GM12878 (cell line): Measurements from ENCODE around the gene PLEKHA6. TPM values are rescaled to one million over a fixed set of nuclear protein-coding genes. Genes with fewer than 3 reads are reported as not detected.
A peak's percentile ranks its signal among the peaks of the same experiment; 100 is the strongest.

Experiments
- ATF7 ChIP-seq: fragments of 450-650 bp; IDR thresholded peaks from 2 replicates; pipeline ENCODE4 v1.6.1; 2016; ENCODE audit warnings: low read depth, mild to moderate bottlenecking
- CBFB ChIP-seq: IDR thresholded peaks from 2 replicates; pipeline ENCODE4 v1.6.1; 2016; ENCODE audit warnings: antibody characterized with exemption, low read depth
- CEBPB ChIP-seq, 2 experiments: fragments of 150-350 bp in 1 of 2; IDR thresholded peaks; 2 replicates each; pipeline ENCODE4 v1.6.1; 2012 to 2014; ENCODE audit warnings: low read depth in 2 of 2, low read length in 2 of 2, borderline replicate concordance in 1 of 2, inconsistent platforms in 1 of 2
- E4F1 ChIP-seq: fragments of 450-650 bp; IDR thresholded peaks from 2 replicates; pipeline ENCODE4 v1.6.1; 2018; ENCODE audit warnings: borderline replicate concordance, mild to moderate bottlenecking; ENCODE audit not compliant: partially characterized antibody
- EP300 ChIP-seq, 2 experiments: fragments of 150-350 bp in 1 of 2; IDR thresholded peaks; 2 replicates each; pipeline ENCODE4 v1.6.1; 2011 to 2012; ENCODE audit warnings: low read depth in 2 of 2, low read length in 2 of 2, borderline replicate concordance in 1 of 2, improper control_type of control experiment in 1 of 2, inconsistent platforms in 1 of 2; ENCODE audit not compliant: control insufficient read depth in 1 of 2
- FOXK2 ChIP-seq: fragments of 450-650 bp; IDR thresholded peaks from 2 replicates; pipeline ENCODE4 v1.6.1; 2017; ENCODE audit warnings: mild to moderate bottlenecking, moderate library complexity
- FOXM1 ChIP-seq: IDR thresholded peaks from 2 replicates; pipeline ENCODE4 v1.6.1; 2012; ENCODE audit warnings: low read depth, mild to moderate bottlenecking, inconsistent platforms, low read length, moderate library complexity
- GABPA ChIP-seq: IDR thresholded peaks from 2 replicates; pipeline ENCODE4 v1.6.1; 2014; ENCODE audit warnings: antibody characterized with exemption, low read depth, mild to moderate bottlenecking, inconsistent platforms
- IKZF1 ChIP-seq: fragments of 450-650 bp; conservative IDR thresholded peaks from 2 replicates; pipeline ENCODE4 v1.6.1; 2017; ENCODE audit warnings: antibody characterized with exemption, mild to moderate bottlenecking
- MEF2B ChIP-seq: fragments of 450-650 bp; IDR thresholded peaks from 2 replicates; pipeline ENCODE4 v1.6.1; 2018; ENCODE audit warnings: mild to moderate bottlenecking, moderate library complexity; ENCODE audit not compliant: partially characterized antibody, poor library complexity, severe bottlenecking
- MTA2 ChIP-seq: fragments of 450-650 bp; IDR thresholded peaks from 2 replicates; pipeline ENCODE4 v1.6.1; 2016; ENCODE audit warnings: low read depth, mild to moderate bottlenecking, moderate library complexity
- POLR2A ChIP-seq: IDR thresholded peaks from 2 replicates; pipeline ENCODE4 v1.6.1; 2011; ENCODE audit warnings: low read depth, mild to moderate bottlenecking, low read length
- SIN3A ChIP-seq: IDR thresholded peaks from 2 replicates; pipeline ENCODE4 v1.6.1; 2012; ENCODE audit warnings: low read depth, low read length, improper control_type of control experiment
- SMAD5 ChIP-seq: IDR thresholded peaks from 2 replicates; pipeline ENCODE4 v1.6.1; 2016; ENCODE audit warnings: antibody characterized with exemption, low read depth
- SPI1 ChIP-seq: IDR thresholded peaks from 2 replicates; pipeline ENCODE4 v1.6.1; 2011; ENCODE audit warnings: low read depth, mild to moderate bottlenecking, low read length, moderate library complexity, borderline replicate concordance; ENCODE audit not compliant: insufficient read depth
- TAF1 ChIP-seq: IDR thresholded peaks from 2 replicates; pipeline ENCODE4 v1.6.1; 2011; ENCODE audit warnings: mild to moderate bottlenecking, low read depth, low read length, borderline replicate concordance
- TARDBP ChIP-seq: IDR thresholded peaks from 2 replicates; pipeline ENCODE4 v1.6.1; 2016; ENCODE audit warnings: borderline replicate concordance
- ZNF687 ChIP-seq: fragments of 450-650 bp; IDR thresholded peaks from 2 replicates; pipeline ENCODE4 v1.6.1; 2017; ENCODE audit warnings: mild to moderate bottlenecking, moderate library complexity
- polyA plus RNA-seq, 11 experiments: library from polyadenylated mRNA; depleted of rRNA in 4 of 11; unstranded in 6 of 11; stranded (reverse) in 5 of 11; fragments of >200 nt; fragmentation: Nextera tagmentation in 4 of 11; fragmentation: Illumina TruSeq in 1 of 11; extraction: Ambion mirVana in 4 of 11; extraction: Trizol in 1 of 11; gene quantifications; 1 replicate in 1 of 11; 2 replicates in 10 of 11; pipeline versions ENCODE4 v1.2.1 to v1.2.3, GENCODE V29; 2011 to 2016; ENCODE audit warnings: inconsistent platforms in 2 of 11, missing spikeins in 2 of 11, low read depth in 1 of 11
- total RNA-seq, 4 experiments: library from RNA; depleted of rRNA in 3 of 4; stranded (reverse); fragments of >200 nt in 3 of 4; fragmentation: Illumina TruSeq in 1 of 4; extraction: Trizol in 1 of 4; gene quantifications; 2 replicates each; pipeline versions ENCODE4 v1.2.1 to v1.2.3, GENCODE V29; 2013 to 2021
- TF ChIP-seq, protein P1 (sequence below): fragments of 450-650 bp; IDR thresholded peaks from 2 replicates; pipeline ENCODE4 v1.6.1; 2014; ENCODE audit warnings: mild to moderate bottlenecking
- TF ChIP-seq, protein P2 (sequence below), 3 experiments: IDR thresholded peaks in 2 of 3; conservative IDR thresholded peaks in 1 of 3; 2 replicates each; pipeline ENCODE4 v1.5.1; 2011; ENCODE audit warnings: low read depth in 3 of 3, low read length in 3 of 3, mild to moderate bottlenecking in 3 of 3, control low read depth in 2 of 3, moderate library complexity in 2 of 3, inconsistent platforms in 1 of 3, mixed read lengths in 1 of 3; ENCODE audit not compliant: control insufficient read depth in 2 of 3, insufficient read depth in 1 of 3; ENCODE audit errors: extremely low read depth in 1 of 3

The PLEKHA6 gene
- total and polyA plus RNA-seq, 10 of the 15 experiments (the other 5 are each of a cell fraction or from before 2014, with no cell fraction given), result 0.04 to 0.81 (median 0.19) TPM; not detected in 4

DNA sequence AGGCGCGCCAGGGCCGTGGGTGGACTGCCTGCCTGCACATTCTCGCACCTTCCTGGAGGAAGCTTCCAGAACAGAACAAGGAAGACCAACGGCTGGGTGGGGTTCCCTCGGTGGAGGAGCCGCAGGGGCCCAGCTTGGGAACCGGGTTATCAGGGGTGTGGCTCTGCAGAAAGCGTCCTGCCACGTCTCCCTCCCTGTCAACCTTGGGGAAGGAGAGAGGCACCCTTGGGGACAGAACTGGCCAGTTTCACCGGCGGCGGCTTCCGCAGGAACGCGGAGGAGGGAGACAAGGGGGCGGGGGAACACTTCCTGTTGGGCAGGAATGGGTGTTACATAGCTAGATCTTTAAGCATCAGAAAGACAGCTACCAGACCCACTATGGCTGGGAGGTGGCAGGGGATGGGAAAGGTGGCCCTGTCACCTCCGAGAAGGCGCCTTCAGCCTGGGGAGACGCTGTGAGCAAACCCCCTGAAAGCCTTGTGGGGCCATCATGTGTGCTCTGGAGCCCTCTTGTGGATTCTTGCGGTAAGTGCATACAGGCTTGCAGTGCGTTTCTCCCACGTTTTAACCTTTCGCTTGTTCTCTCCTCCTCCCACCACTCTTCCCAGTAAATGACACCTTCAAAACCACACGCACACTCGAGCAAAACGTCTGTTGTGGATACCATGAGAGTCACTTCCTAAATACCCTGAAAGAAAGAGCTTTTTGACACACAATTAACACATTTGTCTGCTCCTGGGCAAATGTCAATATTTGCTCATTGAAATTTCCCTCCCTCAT lies 3.8 kb upstream of the PLEKHA6 start (continued):
- no peak for TF ChIP-seq SPI1
- TF ChIP-seq TAF1, result no peak
- peak; percentile 82 for TF ChIP-seq IKZF1
- TF ChIP-seq ZNF687, result no peak
- peak; percentile 63; the same call in 1 of the 2 replicates for TF ChIP-seq CBFB
- TF ChIP-seq SMAD5, result no peak
- TF ChIP-seq MEF2B, result peak; percentile 30
- TF ChIP-seq FOXM1, result no peak
- TF ChIP-seq E4F1, result no peak
- TF ChIP-seq MTA2, result 0 out of 2 replicates have a peak, but pooled peaks have one; percentile 23
- no peak for TF ChIP-seq POLR2A
- no peak for TF ChIP-seq FOXK2
- no peak for TF ChIP-seq TARDBP
- TF ChIP-seq EP300 (IDR thresholded peaks at IDR 0.05; ENCODE audit: borderline replicate concordance in 1 of 2, control insufficient read depth in 1 of 2, low read depth in 2 of 2, low read length in 2 of 2), result no peak
- TF ChIP-seq, protein P1, sequence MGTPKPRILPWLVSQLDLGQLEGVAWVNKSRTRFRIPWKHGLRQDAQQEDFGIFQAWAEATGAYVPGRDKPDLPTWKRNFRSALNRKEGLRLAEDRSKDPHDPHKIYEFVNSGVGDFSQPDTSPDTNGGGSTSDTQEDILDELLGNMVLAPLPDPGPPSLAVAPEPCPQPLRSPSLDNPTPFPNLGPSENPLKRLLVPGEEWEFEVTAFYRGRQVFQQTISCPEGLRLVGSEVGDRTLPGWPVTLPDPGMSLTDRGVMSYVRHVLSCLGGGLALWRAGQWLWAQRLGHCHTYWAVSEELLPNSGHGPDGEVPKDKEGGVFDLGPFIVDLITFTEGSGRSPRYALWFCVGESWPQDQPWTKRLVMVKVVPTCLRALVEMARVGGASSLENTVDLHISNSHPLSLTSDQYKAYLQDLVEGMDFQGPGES, result no peak
- no peak for TF ChIP-seq CEBPB (IDR thresholded peaks at IDR 0.05; ENCODE audit: borderline replicate concordance in 1 of 2, low read depth in 2 of 2, low read length in 2 of 2)
- peak; percentile 49 for TF ChIP-seq ATF7
- TF ChIP-seq, protein P2, sequence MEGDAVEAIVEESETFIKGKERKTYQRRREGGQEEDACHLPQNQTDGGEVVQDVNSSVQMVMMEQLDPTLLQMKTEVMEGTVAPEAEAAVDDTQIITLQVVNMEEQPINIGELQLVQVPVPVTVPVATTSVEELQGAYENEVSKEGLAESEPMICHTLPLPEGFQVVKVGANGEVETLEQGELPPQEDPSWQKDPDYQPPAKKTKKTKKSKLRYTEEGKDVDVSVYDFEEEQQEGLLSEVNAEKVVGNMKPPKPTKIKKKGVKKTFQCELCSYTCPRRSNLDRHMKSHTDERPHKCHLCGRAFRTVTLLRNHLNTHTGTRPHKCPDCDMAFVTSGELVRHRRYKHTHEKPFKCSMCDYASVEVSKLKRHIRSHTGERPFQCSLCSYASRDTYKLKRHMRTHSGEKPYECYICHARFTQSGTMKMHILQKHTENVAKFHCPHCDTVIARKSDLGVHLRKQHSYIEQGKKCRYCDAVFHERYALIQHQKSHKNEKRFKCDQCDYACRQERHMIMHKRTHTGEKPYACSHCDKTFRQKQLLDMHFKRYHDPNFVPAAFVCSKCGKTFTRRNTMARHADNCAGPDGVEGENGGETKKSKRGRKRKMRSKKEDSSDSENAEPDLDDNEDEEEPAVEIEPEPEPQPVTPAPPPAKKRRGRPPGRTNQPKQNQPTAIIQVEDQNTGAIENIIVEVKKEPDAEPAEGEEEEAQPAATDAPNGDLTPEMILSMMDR (IDR thresholded peaks at IDR 0.05 in 2 of 3, conservative IDR thresholded peaks at IDR 0.05 in 1 of 3; ENCODE audit: control insufficient read depth in 2 of 3, extremely low read depth in 1 of 3, insufficient read depth in 1 of 3, low read depth in 3 of 3, low read length in 3 of 3), result peak; percentile 93 to 97 (median 97); a peak in 5 of 6 replicates
- TF ChIP-seq SIN3A, result no peak
- TF ChIP-seq GABPA, result peak; percentile 52; the same call in 1 of the 2 replicates
